ENCODE measurements around the gene LMNA. TPM values are rescaled to one million over a fixed set of nuclear protein-coding genes. Genes with fewer than 3 reads are reported as not detected.
"Not testable (repeated sequence)": the region's sequence is repeated elsewhere in the genome, so short reads cannot be mapped to it uniquely, and the experiment has no call there.

Gene LMNA
- total RNA-seq: 100 to 1,000 TPM; 574 to 977 (median 714) TPM

- Histone ChIP-seq H3K4me1 (peaks cover 55% of the 10 kb centered on the region), H3K27me3 (no peaks in the 10 kb centered on the region), H3K36me3 (no peaks in the 10 kb centered on the region), H3K27ac (peak within 1 kb of the TSS; percentile 100), H3K4me3 (peak within 1 kb of the TSS; percentile 100), H3K9me3 (no peaks in the 10 kb centered on the region)
- TF ChIP-seq POLR2A (IDR thresholded peaks at IDR 0.05): peak; percentile 89 to 96
- TF ChIP-seq POLR2AphosphoS5 (IDR thresholded peaks at IDR 0.05): peak; percentile 76 to 92 (median 87)
- no peak for TF ChIP-seq EP300 (IDR thresholded peaks at IDR 0.05)
- DNase-seq (ENCODE audit: low spot score in 2 of 2): peak; percentile 98
- 0% methylated on average over 4 of the region's 37 CpGs for WGBS
Measured at GRCh38 chr1:156114101-156114918, at the start of gene LMNA. LMNA (plus strand) TSS chr1:156114711; CDS start chr1:156114919, 208 bp downstream.

GRCh38 chr1:156065212-156065611, 49.3 kb upstream of the LMNA start:
- TF ChIP-seq POLR2AphosphoS5 (IDR thresholded peaks at IDR 0.05) (no peak), POLR2A (IDR thresholded peaks at IDR 0.05) (no peak)
- H3K27me3 ChIP-seq: no peaks in the 10 kb centered on the region
- H3K36me3 ChIP-seq: peaks cover 15% of the 10 kb centered on the region
- no peaks in the 10 kb centered on the region for H3K9me3 ChIP-seq
- no peak overlapping the region for H3K4me3 ChIP-seq
- peaks cover 29% of the 10 kb centered on the region for H3K4me1 ChIP-seq
- no peak for DNase-seq (ENCODE audit: low spot score in 2 of 2)
- 94% methylated on average over 3 of the region's 3 CpGs for WGBS
- H3K27ac ChIP-seq: no peak overlapping the region

- H3K36me3 ChIP-seq: peaks cover 19% of the 10 kb centered on the region
- 81% methylated on average over 16 of the region's 16 CpGs for WGBS
Measured at GRCh38 chr1:156065871-156066270, 48.6 kb upstream of the LMNA start.

GRCh38 chr1:156067262-156067661, 47.2 kb upstream of the LMNA start:
- DNase-seq (ENCODE audit: low spot score in 2 of 2): no peak
- no peaks in the 10 kb centered on the region for H3K9me3 ChIP-seq
- H3K27me3 ChIP-seq: no peaks in the 10 kb centered on the region
- H3K4me1 ChIP-seq: peaks cover 19% of the 10 kb centered on the region
- no peak for TF ChIP-seq POLR2A (IDR thresholded peaks at IDR 0.05)
- H3K36me3 ChIP-seq: peaks cover 19% of the 10 kb centered on the region
- WGBS: 82% methylated on average over 2 of the region's 2 CpGs
- H3K27ac ChIP-seq: no peak overlapping the region
- H3K4me3 ChIP-seq: no peak overlapping the region

More at GRCh38 chr1:156065871-156066270, 48.6 kb upstream of the LMNA start:
- Histone ChIP-seq H3K4me3 (no peak overlapping the region), H3K27ac (no peak overlapping the region), H3K9me3 (no peaks in the 10 kb centered on the region), H3K27me3 (no peaks in the 10 kb centered on the region), H3K4me1 (peaks cover 29% of the 10 kb centered on the region)
- no peak for DNase-seq (ENCODE audit: low spot score in 2 of 2)
- no peak for TF ChIP-seq POLR2AphosphoS5 (IDR thresholded peaks at IDR 0.05)
- no peak for TF ChIP-seq CTCF (IDR thresholded peaks at IDR 0.05)
- TF ChIP-seq EP300 (IDR thresholded peaks at IDR 0.05): no peak
- no peak for TF ChIP-seq POLR2A (IDR thresholded peaks at IDR 0.05)

GRCh38 chr1:156069490-156070455, 44.7 kb upstream of the LMNA start:
- Histone ChIP-seq H3K4me1 (peaks cover 7% of the 10 kb centered on the region), H3K4me3 (no peak overlapping the region), H3K27ac (no peak overlapping the region), H3K36me3 (peaks cover 19% of the 10 kb centered on the region), H3K9me3 (no peaks in the 10 kb centered on the region), H3K27me3 (no peaks in the 10 kb centered on the region)
- WGBS: 84% methylated on average over 3 of the region's 3 CpGs
- no peak for TF ChIP-seq EP300 (IDR thresholded peaks at IDR 0.05)
- TF ChIP-seq POLR2A (IDR thresholded peaks at IDR 0.05): no peak
- DNase-seq (ENCODE audit: low spot score in 2 of 2): no peak

- H3K4me1 ChIP-seq: peaks cover 11% of the 10 kb centered on the region
- peaks cover 19% of the 10 kb centered on the region for H3K36me3 ChIP-seq
- H3K27me3 ChIP-seq: no peaks in the 10 kb centered on the region
- TF ChIP-seq POLR2AphosphoS5 (IDR thresholded peaks at IDR 0.05) (no peak), EP300 (IDR thresholded peaks at IDR 0.05) (no peak), CTCF (IDR thresholded peaks at IDR 0.05) (no peak), POLR2A (IDR thresholded peaks at IDR 0.05) (no peak)
- H3K27ac ChIP-seq: no peak overlapping the region
- no peaks in the 10 kb centered on the region for H3K9me3 ChIP-seq
- DNase-seq (ENCODE audit: low spot score in 2 of 2): no peak
- H3K4me3 ChIP-seq: no peak overlapping the region
- whole genome bisulfite sequencing: 47% methylated on average over 4 of the region's 4 CpGs
Measured at GRCh38 chr1:156070548-156070947, 44.0 kb upstream of the LMNA start.

- H3K4me3 ChIP-seq; DNase-seq (ENCODE audit: low spot score in 2 of 2); H3K9me3 ChIP-seq; H3K27ac ChIP-seq; H3K27me3 ChIP-seq: not testable (repeated sequence)
- peaks cover 19% of the 10 kb centered on the region for H3K36me3 ChIP-seq
- WGBS: 93% methylated on average over 7 of the region's 7 CpGs
- H3K4me1 ChIP-seq: peaks cover 19% of the 10 kb centered on the region
Measured at GRCh38 chr1:156071332-156071816, 43.1 kb upstream of the LMNA start.
